Loucy (cell line): ENCODE measurements around the gene PICK1.

Experiments used
- H2AFZ ChIP-seq: fragments of 200-600 bp; sonication (generic); 2 replicates; pipeline ENCODE4 v1.6.0; 2016; ENCODE audit warnings: antibody characterized with exemption, mild to moderate bottlenecking, low read length, moderate library complexity
- H3F3A ChIP-seq: fragments of 200-600 bp; 2 replicates; pipeline ENCODE4 v1.6.0; 2016; ENCODE audit warnings: antibody characterized with exemption, low read depth, mild to moderate bottlenecking
- H3K27me3 ChIP-seq: fragments of 200-600 bp; sonication (generic); 2 replicates; pipeline ENCODE4 v1.6.1; 2014; ENCODE audit warnings: low read length, mild to moderate bottlenecking; ENCODE audit not compliant: insufficient read depth, poor library complexity, severe bottlenecking
- H3K36me3 ChIP-seq: fragments of 200-600 bp; sonication (generic); 2 replicates; pipeline ENCODE4 v1.6.1; 2016; ENCODE audit warnings: low read length; ENCODE audit not compliant: insufficient read depth
- H3K4me1 ChIP-seq: fragments of 200-600 bp; sonication (generic); 2 replicates; pipeline ENCODE4 v1.5.1; 2014; ENCODE audit warnings: low read length, mild to moderate bottlenecking; ENCODE audit not compliant: insufficient read depth, poor library complexity, severe bottlenecking
- H3K4me2 ChIP-seq: fragments of 200-600 bp; sonication (generic); 2 replicates; pipeline ENCODE4 v1.6.0; 2014; ENCODE audit warnings: antibody characterized with exemption, low read length, low read depth, mild to moderate bottlenecking; ENCODE audit not compliant: poor library complexity, severe bottlenecking
- H3K4me3 ChIP-seq: fragments of 200-600 bp; sonication (generic); 2 replicates; pipeline ENCODE4 v1.5.1; 2014; ENCODE audit warnings: low read length, mild to moderate bottlenecking, mixed read lengths; ENCODE audit not compliant: poor library complexity, severe bottlenecking
- H3K79me2 ChIP-seq: fragments of 200-600 bp; sonication (generic); 2 replicates; pipeline ENCODE4 v1.6.1; 2014; ENCODE audit warnings: low read length; ENCODE audit not compliant: insufficient read depth
- H3K9ac ChIP-seq: fragments of 200-600 bp; sonication (generic); 2 replicates; pipeline ENCODE4 v1.6.0; 2014; ENCODE audit warnings: mild to moderate bottlenecking, low read depth, low read length, moderate library complexity; ENCODE audit not compliant: poor library complexity, severe bottlenecking
- H3K9me2 ChIP-seq: fragments of 200-600 bp; sonication (generic); replicated peaks from 2 replicates; pipeline ENCODE4 v1.6.1; 2016; ENCODE audit warnings: low read depth, low read length, mixed read lengths
- H3K9me3 ChIP-seq: fragments of 200-600 bp; sonication (generic); 2 replicates; pipeline ENCODE4 v1.6.1; 2014; ENCODE audit warnings: mild to moderate bottlenecking, antibody characterized with exemption, low read length, low read depth; ENCODE audit not compliant: insufficient read depth
- H4K20me1 ChIP-seq: fragments of 200-600 bp; sonication (generic); 2 replicates; pipeline ENCODE4 v1.6.0; 2014; ENCODE audit warnings: antibody characterized with exemption, low read length, mild to moderate bottlenecking; ENCODE audit not compliant: insufficient read depth, poor library complexity, severe bottlenecking
- EZH2phosphoT487 ChIP-seq: fragments of 200-600 bp; IDR thresholded peaks from 2 replicates; pipeline ENCODE4 v1.6.1; 2018; ENCODE audit warnings: antibody characterized with exemption, mild to moderate bottlenecking, moderate library complexity, borderline replicate concordance
- TF ChIP-seq, protein P1 (sequence below): fragments of 200-600 bp; sonication (generic); conservative IDR thresholded peaks from 2 replicates; pipeline ENCODE4 v1.5.1; 2014; ENCODE audit warnings: mild to moderate bottlenecking, antibody characterized with exemption, low read length

The PICK1 gene

GRCh38 chr22:38086001-38086845 lies 29.0 kb downstream of the PICK1 start:
- no peaks in the 10 kb centered on the region for H3K36me3 ChIP-seq
- H3K9ac ChIP-seq, result no peak overlapping the region
- H3F3A ChIP-seq, result no peaks in the 10 kb centered on the region
- H3K79me2 ChIP-seq, result no peaks in the 10 kb centered on the region
- no peaks in the 10 kb centered on the region for H3K9me3 ChIP-seq
- TF ChIP-seq, protein P1, sequence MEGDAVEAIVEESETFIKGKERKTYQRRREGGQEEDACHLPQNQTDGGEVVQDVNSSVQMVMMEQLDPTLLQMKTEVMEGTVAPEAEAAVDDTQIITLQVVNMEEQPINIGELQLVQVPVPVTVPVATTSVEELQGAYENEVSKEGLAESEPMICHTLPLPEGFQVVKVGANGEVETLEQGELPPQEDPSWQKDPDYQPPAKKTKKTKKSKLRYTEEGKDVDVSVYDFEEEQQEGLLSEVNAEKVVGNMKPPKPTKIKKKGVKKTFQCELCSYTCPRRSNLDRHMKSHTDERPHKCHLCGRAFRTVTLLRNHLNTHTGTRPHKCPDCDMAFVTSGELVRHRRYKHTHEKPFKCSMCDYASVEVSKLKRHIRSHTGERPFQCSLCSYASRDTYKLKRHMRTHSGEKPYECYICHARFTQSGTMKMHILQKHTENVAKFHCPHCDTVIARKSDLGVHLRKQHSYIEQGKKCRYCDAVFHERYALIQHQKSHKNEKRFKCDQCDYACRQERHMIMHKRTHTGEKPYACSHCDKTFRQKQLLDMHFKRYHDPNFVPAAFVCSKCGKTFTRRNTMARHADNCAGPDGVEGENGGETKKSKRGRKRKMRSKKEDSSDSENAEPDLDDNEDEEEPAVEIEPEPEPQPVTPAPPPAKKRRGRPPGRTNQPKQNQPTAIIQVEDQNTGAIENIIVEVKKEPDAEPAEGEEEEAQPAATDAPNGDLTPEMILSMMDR, result no peak
- TF ChIP-seq EZH2phosphoT487, result no peak
- no peaks in the 10 kb centered on the region for H3K9me2 ChIP-seq
- H2AFZ ChIP-seq, result no peak overlapping the region
- H3K27me3 ChIP-seq, result no peaks in the 10 kb centered on the region
- no peaks in the 10 kb centered on the region for H4K20me1 ChIP-seq
- no peaks in the 10 kb centered on the region for H3K4me1 ChIP-seq
- no peak overlapping the region for H3K4me3 ChIP-seq
- no peak overlapping the region for H3K4me2 ChIP-seq

DNA sequence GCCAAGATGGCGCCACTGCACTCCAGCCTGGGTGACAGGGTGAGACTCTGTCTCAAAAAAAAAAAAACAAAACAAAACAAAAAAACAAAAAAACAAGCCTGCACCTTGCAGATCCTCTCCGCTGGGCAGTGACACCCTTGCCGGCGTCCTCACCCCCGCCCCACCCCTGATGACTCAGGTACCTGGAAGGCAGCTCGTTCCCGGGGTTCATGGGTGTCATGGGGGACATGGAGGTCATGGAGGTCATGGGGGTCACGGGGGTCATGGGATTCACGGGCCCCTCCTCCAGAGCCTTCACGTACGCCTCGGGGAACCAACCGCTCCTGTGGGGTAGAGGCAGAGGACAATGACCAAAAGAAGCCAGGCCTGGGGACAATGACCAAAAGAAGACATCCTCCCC lies 29.7 kb downstream of the PICK1 start:
- Histone ChIP-seq H3F3A (no peaks in the 10 kb centered on the region), H3K4me2 (no peak overlapping the region), H3K4me1 (no peaks in the 10 kb centered on the region), H3K27me3 (no peaks in the 10 kb centered on the region), H3K9me2 (no peaks in the 10 kb centered on the region), H3K9me3 (no peaks in the 10 kb centered on the region), H3K79me2 (no peaks in the 10 kb centered on the region), H2AFZ (no peak overlapping the region), H3K36me3 (no peaks in the 10 kb centered on the region), H3K4me3 (no peak overlapping the region), H4K20me1 (no peaks in the 10 kb centered on the region), H3K9ac (no peak overlapping the region)
- no peak for TF ChIP-seq EZH2phosphoT487
- TF ChIP-seq, protein P1, result no peak

GRCh38 chr22:38087855-38088254 lies 30.7 kb downstream of the PICK1 start:
- H3K9ac ChIP-seq, result no peak overlapping the region
- no peak for TF ChIP-seq EZH2phosphoT487
- TF ChIP-seq, protein P1, result no peak
- no peaks in the 10 kb centered on the region for H3K79me2 ChIP-seq
- H3K27me3 ChIP-seq, result no peaks in the 10 kb centered on the region
- no peak overlapping the region for H2AFZ ChIP-seq
- no peaks in the 10 kb centered on the region for H4K20me1 ChIP-seq
- H3K9me3 ChIP-seq, result no peaks in the 10 kb centered on the region
- no peak overlapping the region for H3K4me2 ChIP-seq
- no peak overlapping the region for H3K4me3 ChIP-seq
- H3K36me3 ChIP-seq, result no peaks in the 10 kb centered on the region
- H3K9me2 ChIP-seq, result no peaks in the 10 kb centered on the region
- no peaks in the 10 kb centered on the region for H3K4me1 ChIP-seq
- no peaks in the 10 kb centered on the region for H3F3A ChIP-seq
